HG03565 (cell line): Measurements from ENCODE around the gene COL2A1.

ENCODE experiments used
- ATAC-seq: cut with Tn5 transposase; IDR thresholded peaks from one replicate; pipeline ENCODE4 v1.9.1; 2021; ENCODE audit warnings: mild to moderate bottlenecking, moderate library complexity; ENCODE audit not compliant: unreplicated experiment

COL2A1 gene

GRCh38 chr12:48015954-48016353 is 11.7 kb upstream of the COL2A1 start:
- no peak for ATAC-seq

- ATAC-seq = no peak
These were observed 10.9 kb upstream of the COL2A1 start for GRCh38 chr12:48015129-48015528.

- no peak for ATAC-seq
These were observed 9.0 kb upstream of the COL2A1 start for GRCh38 chr12:48013287-48013686.

- ATAC-seq = no peak
These were observed 7.8 kb upstream of the COL2A1 start for GRCh38 chr12:48012070-48012469.

- no peak for ATAC-seq
These were observed 6.2 kb upstream of the COL2A1 start for GRCh38 chr12:48010366-48010970.

GRCh38 chr12:48009471-48009870 is 5.2 kb upstream of the COL2A1 start:
- no peak for ATAC-seq

GRCh38 chr12:48008950-48009349 is 4.7 kb upstream of the COL2A1 start:
- no peak for ATAC-seq

GRCh38 chr12:48008349-48008748 is 4.1 kb upstream of the COL2A1 start:
- ATAC-seq = no peak

GRCh38 chr12:48007206-48007605 is 2.9 kb upstream of the COL2A1 start:
- no peak for ATAC-seq

- no peak for ATAC-seq
These were observed 1.4 kb upstream of the COL2A1 start for GRCh38 chr12:48005750-48006021.

GRCh38 chr12:48005001-48005749 is 899 bp upstream of the COL2A1 start:
- no peak for ATAC-seq

- ATAC-seq = no peak
These were observed 837 bp downstream of the COL2A1 start for GRCh38 chr12:48003226-48004052.

- no peak for ATAC-seq
These were observed 1.5 kb downstream of the COL2A1 start for GRCh38 chr12:48002773-48003218.

- ATAC-seq = no peak
These were observed 1.9 kb downstream of the COL2A1 start for GRCh38 chr12:48002414-48002730.

- ATAC-seq = no peak
These were observed 2.5 kb downstream of the COL2A1 start for GRCh38 chr12:48001505-48002413.

GRCh38 chr12:48000878-48001504 is 3.3 kb downstream of the COL2A1 start:
- no peak for ATAC-seq

GRCh38 chr12:47999816-48000215 is 4.5 kb downstream of the COL2A1 start:
- ATAC-seq = no peak

- ATAC-seq = no peak
These were observed 7.0 kb downstream of the COL2A1 start for GRCh38 chr12:47997321-47997720.

GRCh38 chr12:47995981-47996401 is 8.3 kb downstream of the COL2A1 start:
- ATAC-seq = no peak

- ATAC-seq = no peak
These were observed 10.8 kb downstream of the COL2A1 start for GRCh38 chr12:47993491-47993890.

GRCh38 chr12:47992776-47993175 is 11.5 kb downstream of the COL2A1 start:
- no peak for ATAC-seq
